Measurements from ENCODE around the gene ENTPD3.
"Not testable (repeated sequence)": the region's sequence is repeated elsewhere in the genome, so short reads cannot be mapped to it uniquely, and the experiment has no call there.

Gene ENTPD3

DNA sequence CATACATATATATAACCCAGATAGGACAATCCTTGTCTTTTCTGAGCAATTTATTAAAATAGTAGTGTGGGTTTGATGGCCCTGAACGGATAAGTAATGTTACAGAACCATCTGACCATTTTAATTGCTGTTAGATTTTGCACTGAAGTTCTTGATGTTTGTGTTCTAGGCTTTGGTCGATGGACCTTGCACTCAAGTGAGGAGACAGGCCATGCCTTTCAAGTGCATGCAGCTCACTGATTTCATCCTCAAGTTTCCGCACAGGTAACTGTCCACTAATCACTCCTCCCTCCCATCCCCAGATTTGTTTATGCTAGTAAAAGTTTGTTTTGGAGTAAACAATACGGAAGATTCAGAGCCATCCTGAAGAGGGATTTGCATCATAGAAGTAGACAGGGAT lies 71.5 kb downstream of the ENTPD3 start:
- FAIRE-seq = no peak
- DNase-seq (ENCODE audit: low spot score) = no peak

GRCh38 chr3:40460481-40460880 lies 73.5 kb downstream of the ENTPD3 start:
- FAIRE-seq; DNase-seq (ENCODE audit: low spot score): not testable (repeated sequence)

GRCh38 chr3:40461161-40461560 lies 74.2 kb downstream of the ENTPD3 start:
- no peak for FAIRE-seq
- DNase-seq (ENCODE audit: low spot score) = no peak

DNA sequence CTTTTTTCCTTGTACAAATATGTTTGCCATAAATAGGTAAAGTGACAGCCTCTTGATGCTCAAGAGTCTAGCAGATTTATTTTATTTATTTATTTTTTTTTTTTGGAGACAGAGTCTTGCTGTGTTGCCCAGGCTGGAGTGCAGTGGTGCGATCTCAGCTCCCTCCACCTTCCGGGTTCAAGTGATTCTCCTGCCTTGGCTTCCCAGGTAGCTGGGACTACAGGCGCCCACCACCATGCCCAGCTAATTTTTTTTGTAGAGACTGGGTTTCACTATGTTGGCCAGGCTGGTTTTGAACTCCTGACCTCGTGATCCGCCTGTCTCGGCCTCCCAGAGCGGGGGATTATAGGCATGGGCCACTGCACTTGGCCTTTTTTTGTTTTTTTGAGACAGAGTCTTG lies 75.9 kb downstream of the ENTPD3 start:
- not testable (repeated sequence) for FAIRE-seq; DNase-seq (ENCODE audit: low spot score)

GRCh38 chr3:40463579-40463978 lies 76.6 kb downstream of the ENTPD3 start:
- DNase-seq (ENCODE audit: low spot score) (no peak), FAIRE-seq (no peak)

DNA sequence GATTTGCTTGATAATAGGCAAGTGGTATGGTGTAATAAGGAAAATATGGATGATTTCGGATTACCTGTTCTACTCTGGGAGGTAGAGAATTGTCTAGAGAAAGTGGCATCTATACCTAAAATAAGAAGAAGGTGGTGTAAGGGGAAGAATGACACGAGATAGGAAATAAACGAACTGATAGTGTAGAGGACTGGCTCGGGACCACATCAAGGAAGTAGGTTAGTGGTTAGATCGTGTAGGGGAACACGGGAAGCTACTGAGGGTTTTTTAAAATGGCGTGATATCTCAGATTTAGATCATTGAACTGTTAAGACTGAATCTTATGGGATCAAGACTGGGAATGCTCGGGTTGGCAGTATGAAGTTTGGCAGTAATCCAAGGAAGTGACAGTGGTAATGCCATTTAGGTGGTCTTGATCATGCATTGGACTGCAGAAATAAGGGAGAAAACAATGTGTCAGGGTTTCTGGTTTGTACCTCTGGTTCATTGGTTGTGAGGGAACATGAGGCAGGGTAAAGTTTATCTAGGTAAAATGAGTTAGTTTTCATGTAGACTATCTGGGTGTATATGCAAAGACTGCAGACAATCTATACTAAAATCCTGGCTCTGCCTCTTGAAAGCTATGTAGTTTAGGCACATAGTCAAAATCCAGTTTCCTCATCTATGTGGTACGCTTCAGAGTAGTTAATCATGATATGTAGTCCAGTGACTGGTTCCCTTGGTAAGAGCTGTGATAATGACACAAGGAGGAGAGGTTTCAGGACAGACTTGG lies 77.5 kb downstream of the ENTPD3 start:
- FAIRE-seq (no peak), DNase-seq (ENCODE audit: low spot score) (no peak)

DNA sequence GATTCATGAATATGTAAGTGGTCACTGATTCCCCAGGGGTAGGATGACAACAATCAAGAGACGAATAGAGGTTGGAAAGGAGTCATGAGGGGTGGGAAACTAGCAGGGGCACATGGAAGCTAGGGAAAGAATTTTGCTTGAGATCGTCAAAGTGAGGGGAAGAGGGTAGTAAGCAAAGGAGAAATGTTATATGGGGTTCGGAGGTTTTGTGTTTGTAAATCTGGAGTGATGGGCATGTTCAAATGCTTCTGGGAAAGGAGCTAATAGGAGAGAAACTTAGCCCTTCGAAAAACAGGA lies 78.1 kb downstream of the ENTPD3 start:
- FAIRE-seq = no peak

GRCh38 chr3:40465456-40465855 lies 78.5 kb downstream of the ENTPD3 start:
- FAIRE-seq = no peak

More for the DNA sequence above, 78.1 kb downstream of the ENTPD3 start:
- DNase-seq (ENCODE audit: low spot score) = no peak

DNA sequence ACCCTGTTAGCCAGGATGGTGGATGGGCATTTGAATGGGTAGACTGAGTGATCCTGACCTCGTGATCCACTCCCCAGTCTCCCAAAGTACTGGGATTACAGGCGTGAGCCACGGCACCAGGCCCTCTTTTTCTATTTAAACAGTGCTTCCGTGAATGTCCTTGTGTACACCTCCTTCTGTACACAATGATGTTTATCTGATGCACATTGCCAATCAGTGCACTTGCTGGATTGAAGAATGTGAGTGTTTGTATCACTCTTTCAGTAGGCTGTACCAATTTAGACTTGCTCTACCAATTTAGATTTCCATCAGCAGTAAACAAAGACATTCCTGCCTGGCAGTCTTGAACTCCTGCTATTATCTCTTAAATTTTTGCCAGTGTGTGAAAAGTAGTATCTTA lies 81.0 kb downstream of the ENTPD3 start:
- DNase-seq (ENCODE audit: low spot score) (no peak), FAIRE-seq (no peak)

More at GRCh38 chr3:40465456-40465855, 78.5 kb downstream of the ENTPD3 start:
- no peak for DNase-seq (ENCODE audit: low spot score)

DNA sequence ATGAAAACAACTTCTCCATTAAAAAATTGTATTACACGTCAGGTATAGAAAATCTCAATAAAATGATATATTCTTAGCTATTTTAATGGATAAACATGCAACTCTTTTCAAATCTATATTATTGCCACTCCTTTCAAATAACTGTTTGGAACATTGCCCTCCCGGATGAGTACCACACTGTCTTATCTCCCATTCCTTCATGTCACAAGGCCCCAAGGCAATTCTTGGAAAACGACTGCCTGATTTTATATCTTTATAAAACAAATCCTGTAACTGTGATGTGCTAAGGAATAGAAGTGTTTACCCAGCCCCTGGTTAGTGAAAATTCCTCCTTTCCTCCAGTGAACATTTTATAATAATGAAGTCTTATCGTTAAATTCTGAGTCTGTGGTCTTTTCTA lies 83.7 kb downstream of the ENTPD3 start:
- no peak for FAIRE-seq
- DNase-seq (ENCODE audit: low spot score) = no peak

DNA sequence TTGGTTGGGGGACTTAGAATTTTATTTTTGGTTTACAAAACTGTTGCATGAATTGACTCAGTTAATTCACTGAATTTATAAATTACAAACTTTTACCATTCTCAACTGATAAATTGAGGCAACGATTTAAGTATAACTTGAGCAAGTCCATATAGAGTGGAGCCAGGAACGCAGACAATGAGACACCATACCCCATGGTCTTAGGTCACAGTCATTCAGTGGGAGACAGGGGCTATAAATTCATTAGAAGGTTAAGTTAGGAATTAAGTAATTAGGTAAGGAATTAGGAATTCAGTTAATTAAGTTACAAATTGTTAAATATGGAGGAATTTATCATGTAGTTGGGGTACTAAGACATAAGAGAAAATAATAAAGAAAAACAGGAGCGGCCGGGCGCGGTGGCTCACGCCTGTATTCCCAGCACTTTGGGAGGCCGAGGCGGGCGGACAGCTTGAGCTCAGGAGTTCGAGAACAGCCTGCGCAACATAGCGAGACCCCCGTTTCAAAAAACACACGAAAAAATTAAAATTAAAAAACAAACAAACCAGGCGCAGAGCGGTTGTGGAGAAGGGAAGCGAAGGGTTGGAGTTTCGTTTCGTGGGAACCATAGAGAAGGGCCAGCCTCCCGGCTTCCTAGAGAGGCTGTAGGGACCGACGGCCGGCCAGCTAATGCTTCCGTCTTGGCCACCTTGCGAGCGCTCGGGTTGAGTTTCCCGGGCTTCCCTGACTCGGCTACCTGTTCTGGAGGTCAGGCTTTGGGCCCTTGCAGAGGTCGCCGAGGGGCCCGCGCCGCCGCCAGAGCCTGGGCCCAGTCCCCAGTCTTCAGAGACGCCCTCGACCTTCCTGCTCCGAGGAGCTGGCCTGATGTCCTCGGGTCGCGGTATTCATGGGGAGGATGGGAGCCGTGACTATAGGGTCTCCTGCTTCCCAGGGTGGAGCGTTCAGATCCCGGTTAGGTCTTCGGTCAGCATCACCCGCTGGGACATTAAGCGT lies 89.8 kb downstream of the ENTPD3 start, which contains the start of gene ZNF619:
ZNF619 (plus strand) TSS at position 645 of the 993 bp plus-strand sequence. CDS start 858 bp downstream, outside the sequence.
- FAIRE-seq (no peak), DNase-seq (ENCODE audit: low spot score) (peak; percentile 33)

GRCh38 chr3:40477666-40478065 lies 90.7 kb downstream of the ENTPD3 start:
- DNase-seq (ENCODE audit: low spot score) (no peak), FAIRE-seq (no peak)
